GM04504 (cell line): ENCODE measurements around the gene GFM2.
"Not testable (repeated sequence)": the region's sequence is repeated elsewhere in the genome, so short reads cannot be mapped to it uniquely, and the experiment has no call there.

Experiments used
- DNase-seq: peaks from one replicate; pipeline ENCODE4 v3.0.0-alpha.2; 2012; ENCODE audit warnings: low read depth

The GFM2 gene

GRCh38 chr5:74722271-74722670 is 44.6 kb downstream of the GFM2 start:
- DNase-seq: no peak

GRCh38 chr5:74717596-74717995 is 49.3 kb downstream of the GFM2 start:
- DNase-seq: no peak

GRCh38 chr5:74693191-74693590 is 73.7 kb downstream of the GFM2 start:
- DNase-seq: no peak

- DNase-seq: no peak
Measured at GRCh38 chr5:74686962-74687751, 79.8 kb downstream of the GFM2 start.

GRCh38 chr5:74685979-74686631 is 80.8 kb downstream of the GFM2 start:
- no peak for DNase-seq

GRCh38 chr5:74684900-74685851 is 81.7 kb downstream of the GFM2 start, which contains the start of gene HEXB:
Gene HEXB (plus strand): TSS chr5:74685233. CDS start chr5:74685261, 28 bp downstream.
- peak; percentile 57 for DNase-seq

GRCh38 chr5:74679966-74680365 is 87.0 kb downstream of the GFM2 start:
- no peak for DNase-seq

- not testable (repeated sequence) for DNase-seq
Measured at GRCh38 chr5:74679300-74679699, 87.6 kb downstream of the GFM2 start.

GRCh38 chr5:74678123-74678522 is 88.8 kb downstream of the GFM2 start:
- DNase-seq: not testable (repeated sequence)

- not testable (repeated sequence) for DNase-seq
Measured at GRCh38 chr5:74676466-74676865, 90.5 kb downstream of the GFM2 start.

- DNase-seq: no peak
Measured at GRCh38 chr5:74673011-74673790, 93.7 kb downstream of the GFM2 start.

GRCh38 chr5:74672215-74672877 is 94.6 kb downstream of the GFM2 start:
- no peak for DNase-seq
